H7 (cell line): ENCODE data around the gene IZUMO1R. TPM values are rescaled to one million over a fixed set of nuclear protein-coding genes. Genes with fewer than 3 reads are reported as not detected.
"Not testable (repeated sequence)": the region's sequence is repeated elsewhere in the genome, so short reads cannot be mapped to it uniquely, and the experiment has no call there.

Experiments used
- DNase-seq: peaks from one replicate; pipeline ENCODE4 v3.0.0; 2012
- H3K27me3 ChIP-seq: 2 replicates; pipeline ENCODE4 v1.6.0; 2011; ENCODE audit warnings: mild to moderate bottlenecking, low read length; ENCODE audit not compliant: control insufficient read depth, insufficient read depth
- H3K36me3 ChIP-seq: replicated peaks from 2 replicates; pipeline ENCODE4 v1.5.1; 2011; ENCODE audit warnings: low read length; ENCODE audit not compliant: control insufficient read depth, insufficient read depth
- H3K4me3 ChIP-seq: 2 replicates; pipeline ENCODE4 v1.5.1; 2011; ENCODE audit warnings: low read depth, mild to moderate bottlenecking, control low read depth, low read length, moderate library complexity; ENCODE audit not compliant: insufficient read depth
- total RNA-seq: library from RNA; depleted of rRNA; stranded (reverse); fragments of >200 nt; shearing (Covaris generic); gene quantifications from 2 replicates; pipeline ENCODE4 v1.2.3, GENCODE V29; 2014; rRNA removed

IZUMO1R gene
- total RNA-seq, 1 experiment from 2014 or later = not detected

DNA sequence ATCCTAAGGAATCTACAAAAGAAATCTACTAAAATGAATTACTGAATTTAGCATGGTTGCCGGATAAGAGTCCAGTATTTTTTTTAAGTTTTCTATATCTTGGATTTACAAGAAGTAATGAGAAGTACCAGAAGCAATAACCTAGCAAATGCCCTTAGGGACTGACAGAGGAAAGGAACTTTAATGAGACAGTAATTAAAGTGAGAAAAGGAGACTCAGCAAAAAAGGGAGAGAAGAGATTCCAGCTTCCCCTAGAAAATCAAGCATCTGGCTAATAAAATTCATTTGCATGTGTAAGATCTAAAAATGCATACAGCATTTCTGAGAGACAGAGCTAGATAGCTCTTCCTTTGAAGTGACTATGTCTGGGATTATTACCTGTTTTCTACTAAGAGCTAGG is 39.1 kb downstream of the IZUMO1R start:
- DNase-seq = no peak
- no peaks in the 10 kb centered on the region for H3K36me3 ChIP-seq
- no peaks in the 10 kb centered on the region for H3K27me3 ChIP-seq
- no peak overlapping the region for H3K4me3 ChIP-seq

- H3K4me3 ChIP-seq, DNase-seq, H3K36me3 ChIP-seq, H3K27me3 ChIP-seq: not testable (repeated sequence)
These were observed 41.9 kb downstream of the IZUMO1R start for GRCh38 chr11:94346311-94346710.

DNA sequence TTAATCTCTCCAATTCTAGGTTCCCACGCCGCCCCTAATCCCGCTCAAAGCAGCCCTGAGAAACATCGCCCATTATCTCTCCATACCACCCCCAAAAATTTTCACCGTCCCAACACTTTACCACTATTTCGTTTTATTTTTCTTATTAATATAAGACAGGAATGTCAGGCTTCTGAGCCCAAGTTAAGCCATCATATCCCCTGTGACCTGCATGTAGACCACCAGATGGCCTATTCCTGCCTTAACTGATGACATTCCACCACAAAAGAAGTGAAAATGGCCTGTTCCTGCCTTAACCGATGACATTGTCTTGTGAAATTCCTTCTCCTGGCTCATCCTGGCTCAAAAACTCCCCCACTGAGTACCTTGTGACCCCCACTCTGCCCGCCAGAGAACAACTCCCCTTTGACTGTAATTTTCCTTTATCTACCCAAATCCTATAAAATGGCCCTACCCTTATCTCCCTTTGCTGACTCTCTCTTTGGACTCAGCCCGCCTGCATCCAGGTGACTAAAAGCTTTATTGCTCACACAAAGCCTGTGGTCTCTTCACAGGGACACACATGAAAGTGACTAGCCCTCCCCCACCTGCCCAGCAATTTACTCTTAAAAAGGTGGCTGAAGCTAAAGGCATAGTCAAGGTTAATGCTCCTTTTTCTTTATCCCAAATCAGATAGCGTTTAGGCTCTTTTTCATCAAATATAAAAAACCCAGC is 46.6 kb downstream of the IZUMO1R start:
- H3K4me3 ChIP-seq, H3K27me3 ChIP-seq, DNase-seq, H3K36me3 ChIP-seq: not testable (repeated sequence)

Other genes with a start within 250 kb of the IZUMO1R start
- gene PANX1, start 175.7 kb upstream of the IZUMO1R start, total RNA-seq = 25.7 and 26.4 TPM in 2 replicates
- 0.26 and 0.38 TPM in 2 replicates for gene GPR83, start 96.8 kb downstream of the IZUMO1R start, total RNA-seq
- gene MRE11, start 189.3 kb downstream of the IZUMO1R start, total RNA-seq = 14.8 and 18.5 TPM in 2 replicates
- gene ANKRD49, start 189.4 kb downstream of the IZUMO1R start, total RNA-seq = 10.0 and 18.2 TPM in 2 replicates
- gene C11orf97, start 207.9 kb downstream of the IZUMO1R start, total RNA-seq = not detected in 2 replicates
- 7.5 and 8.6 TPM in 2 replicates for gene FUT4, start 239.3 kb downstream of the IZUMO1R start, total RNA-seq